HCT116 (cell line): ENCODE results near the gene NONO. TPM values are rescaled to one million over a fixed set of nuclear protein-coding genes. Genes with fewer than 3 reads are reported as not detected.
"Not testable (repeated sequence)": the region's sequence is repeated elsewhere in the genome, so short reads cannot be mapped to it uniquely, and the experiment has no call there.

Experiments
- ATAC-seq: fragments of 200-7000 bp; cut with Tn5 transposase; 2 replicates; pipeline ENCODE4 v1.9.1; 2020; ENCODE audit warnings: mild to moderate bottlenecking, moderate library complexity
- BruUV-seq: library from RNA; stranded (reverse); fragments of 400-500 nt; replicated peaks from 2 replicates; lab custom pipeline; 2021; lab: Mats Ljungman, UMichigan
- CTCF ChIA-PET: fragments of 300-600 bp; sonication (Branson Sonifier 250); formaldehyde crosslinking; loops from one replicate; lab custom pipeline; 2021; ENCODE audit warnings: antibody characterized with exemption; lab: Charles Lee
- POLR2A ChIA-PET: fragments of 300-600, 350-600 bp; sonication (Branson Sonifier 250); formaldehyde crosslinking; loops from one replicate; lab custom pipeline; 2021; ENCODE audit warnings: antibody characterized with exemption; lab: Charles Lee
- RAD21 ChIA-PET, 2 experiments: fragments of 300-600 bp; sonication (Branson Sonifier 250); formaldehyde crosslinking; loops; one replicate each; lab custom pipeline; 2023; ENCODE audit warnings: low total read pairs in 2 of 2; ENCODE audit not compliant: uncharacterized antibody in 2 of 2, unreplicated experiment in 2 of 2, low non-redundant PET in 1 of 2; lab: Charles Lee
- DNase-seq: peaks from one replicate; pipeline ENCODE4 v3.0.0-alpha.2; 2010; ENCODE audit warnings: low read depth, low spot score
- H2AFZ ChIP-seq: fragments of 200-600 bp; shearing (Covaris generic), sonication (generic); 2 replicates; pipeline ENCODE4 v1.6.1; 2017; ENCODE audit warnings: low read depth, mixed run types, mixed read lengths, antibody characterized with exemption, low read length; ENCODE audit not compliant: poor library complexity, severe bottlenecking
- H3K27ac ChIP-seq: 2 replicates; pipeline ENCODE4 v1.5.1; 2012; ENCODE audit warnings: low read depth, low read length
- H3K27me3 ChIP-seq: fragments of 200-600 bp; sonication (generic); 2 replicates; pipeline ENCODE4 v1.6.1; 2016; ENCODE audit warnings: mixed run types, low read length, mixed read lengths; ENCODE audit not compliant: insufficient read depth
- H3K36me3 ChIP-seq, 2 experiments: fragments of 200-500 bp in 1 of 2; fragments of 200-600 bp in 1 of 2; sonication (Bioruptor generic) in 1 of 2; sonication (generic) in 1 of 2; 2 replicates each; pipeline versions ENCODE4 v1.5.1 to v1.6.1; 2014 to 2016; ENCODE audit warnings: low read length in 2 of 2, inconsistent platforms in 1 of 2, mixed read lengths in 1 of 2, mixed run types in 1 of 2; ENCODE audit not compliant: insufficient read depth in 2 of 2, control insufficient read depth in 1 of 2
- H3K4me1 ChIP-seq, 2 experiments: fragments of 200-600 bp in 1 of 2; sonication (generic) in 1 of 2; 2 replicates each; pipeline versions ENCODE4 v1.5.1 to v1.6.1; 2012 to 2017; ENCODE audit warnings: low read length in 2 of 2, inconsistent platforms in 1 of 2, mild to moderate bottlenecking in 1 of 2, mixed read lengths in 1 of 2, mixed run types in 1 of 2, moderate library complexity in 1 of 2; ENCODE audit not compliant: insufficient read depth in 2 of 2, control insufficient read depth in 1 of 2
- H3K4me2 ChIP-seq: fragments of 200-600 bp; sonication (generic); 2 replicates; pipeline ENCODE4 v1.6.1; 2017; ENCODE audit warnings: mixed run types, low read length, mixed read lengths
- H3K4me3 ChIP-seq, 2 experiments: fragments of 200-600 bp in 1 of 2; sonication (generic) in 1 of 2; replicated peaks in 1 of 2; 2 replicates each; pipeline ENCODE4 v1.5.1; 2011 to 2016; ENCODE audit warnings: low read length in 2 of 2, control low read depth in 1 of 2, low read depth in 1 of 2, mild to moderate bottlenecking in 1 of 2, mixed read lengths in 1 of 2, mixed run types in 1 of 2
- H3K79me2 ChIP-seq: fragments of 200-600 bp; sonication (generic); 2 replicates; pipeline ENCODE4 v1.6.1; 2017; ENCODE audit warnings: mild to moderate bottlenecking, mixed run types, low read length, moderate library complexity, mixed read lengths; ENCODE audit not compliant: insufficient read depth
- H3K9ac ChIP-seq: fragments of 200-600 bp; sonication (generic); 2 replicates; pipeline ENCODE4 v1.6.1; 2016; ENCODE audit warnings: low read length, mixed read lengths
- H3K9me2 ChIP-seq: fragments of 200-600 bp; sonication (generic), shearing (Covaris generic); 2 replicates; pipeline ENCODE4 v1.6.1; 2017; ENCODE audit warnings: mixed run types, mild to moderate bottlenecking, moderate library complexity; ENCODE audit not compliant: insufficient read depth
- H3K9me3 ChIP-seq, 2 experiments: fragments of 200-500 bp in 1 of 2; fragments of 200-600 bp in 1 of 2; sonication (Bioruptor generic) in 1 of 2; sonication (generic) in 1 of 2; 2 replicates each; pipeline ENCODE4 v1.6.1; 2014 to 2017; ENCODE audit warnings: low read length in 2 of 2, mixed read lengths in 2 of 2, inconsistent platforms in 1 of 2, low read depth in 1 of 2, mild to moderate bottlenecking in 1 of 2, mixed run types in 1 of 2, moderate library complexity in 1 of 2; ENCODE audit not compliant: control insufficient read depth in 1 of 2, insufficient read depth in 1 of 2
- H4K20me1 ChIP-seq: fragments of 200-600 bp; sonication (generic), shearing (Covaris generic); 2 replicates; pipeline ENCODE4 v1.6.1; 2017; ENCODE audit warnings: mixed run types, mild to moderate bottlenecking, moderate library complexity; ENCODE audit not compliant: insufficient read depth
- ZBTB33 ChIP-seq: IDR thresholded peaks from 2 replicates; pipeline ENCODE4 v1.6.1; 2011; ENCODE audit warnings: mild to moderate bottlenecking, low read length, moderate library complexity; ENCODE audit not compliant: insufficient replicate concordance; ENCODE audit errors: extremely low read depth
- intact Hi-C: fragments of 100-400 bp; cut with micrococcal nuclease; formaldehyde crosslinking; loops from 2 replicates; pipeline ENCODE4 v1.10.0; 2022
- total RNA-seq: library from RNA; stranded (reverse); gene quantifications from one replicate; pipeline ENCODE4 v1.2.1, GENCODE V29; 2021; ENCODE audit not compliant: unreplicated experiment

Gene NONO
- total RNA-seq, 1 experiment from 2014 or later: 523 TPM

- Histone ChIP-seq H3K4me3 (no peak overlapping the region), H3K27ac (no peak overlapping the region), H3K79me2 (peaks cover 12% of the 10 kb centered on the region; the same call in 1 of the 2 replicates), H2AFZ (no peak overlapping the region), H3K36me3 (peaks cover 19 to 31% of the 10 kb centered on the region in 2 experiments), H3K9me2 (no peaks in the 10 kb centered on the region), H3K9me3 (no peaks in the 10 kb centered on the region), H3K4me1 (no peaks in the 10 kb centered on the region), H3K27me3 (no peaks in the 10 kb centered on the region), H3K4me2 (no peak overlapping the region), H4K20me1 (no peaks in the 10 kb centered on the region), H3K9ac (no peak overlapping the region)
- intact Hi-C loops: no loop called here
- ChIA-PET CTCF (no interaction called here), RAD21 (no interaction called here), POLR2A (no interaction called here)
- no peak for TF ChIP-seq ZBTB33
- ATAC-seq (no peak), DNase-seq (no peak)
- no TSS peak for BruUV-seq
Measured at GRCh38 chrX:71298119-71298518, 14.7 kb downstream of the NONO start.

GRCh38 chrX:71300064-71300463 lies 16.6 kb downstream of the NONO start:
- H3K9me3 ChIP-seq, intact Hi-C loops, H3K27me3 ChIP-seq, H3K4me1 ChIP-seq, CTCF ChIA-PET, H2AFZ ChIP-seq, H3K9ac ChIP-seq, DNase-seq, H3K27ac ChIP-seq, RAD21 ChIA-PET, H3K4me2 ChIP-seq, H3K9me2 ChIP-seq, H4K20me1 ChIP-seq, H3K79me2 ChIP-seq, H3K4me3 ChIP-seq, ATAC-seq, POLR2A ChIA-PET, BruUV-seq: not testable (repeated sequence)
- peaks cover 16 to 23% of the 10 kb centered on the region in 2 experiments for H3K36me3 ChIP-seq

DNA sequence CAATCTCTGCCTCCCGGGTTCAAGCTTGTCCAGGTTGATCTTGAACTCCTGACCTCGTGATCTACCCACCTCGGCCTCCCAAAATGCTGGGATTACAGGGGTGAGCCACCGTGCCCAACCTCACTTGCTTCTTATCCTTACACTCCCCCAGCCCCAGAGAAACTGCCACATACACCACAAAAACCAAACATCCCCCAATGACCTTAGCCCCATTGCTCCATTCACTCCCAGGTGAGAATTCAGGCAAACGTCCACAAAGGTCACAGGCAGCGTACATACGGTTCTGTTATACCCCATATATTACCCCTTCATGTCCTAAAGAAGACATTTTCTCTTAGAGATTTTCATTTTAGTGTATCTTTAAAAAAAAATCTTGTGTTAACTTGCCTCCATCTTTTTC lies 17.1 kb downstream of the NONO start:
- CTCF ChIA-PET, POLR2A ChIA-PET, RAD21 ChIA-PET: not testable (repeated sequence)

More for the DNA sequence above, 17.1 kb downstream of the NONO start:
- H3K9me3 ChIP-seq, H3K27me3 ChIP-seq, H3K9me2 ChIP-seq, H3K4me3 ChIP-seq, ATAC-seq, H3K4me1 ChIP-seq, H3K9ac ChIP-seq, H2AFZ ChIP-seq, H3K79me2 ChIP-seq, H4K20me1 ChIP-seq, intact Hi-C loops, H3K27ac ChIP-seq, H3K4me2 ChIP-seq, DNase-seq: not testable (repeated sequence)
- TSS peak; percentile 82 for BruUV-seq
- H3K36me3 ChIP-seq: peaks cover 16 to 23% of the 10 kb centered on the region in 2 experiments
